Lower lobe of right lung (tissue), 2 donors: ENCODE results near the gene DLK2. TPM values are rescaled to one million over a fixed set of nuclear protein-coding genes. Genes with fewer than 3 reads are reported as not detected.

Experiments
- ATAC-seq, 2 donors: fragments of 200-7000 bp; cut with Tn5 transposase; one replicate each; pipeline ENCODE4 v1.9.1; 2020 to 2022; ENCODE audit warnings: mild to moderate bottlenecking in 2 of 2, moderate library complexity in 2 of 2
- DNase-seq: peaks from one replicate; pipeline ENCODE4 v3.0.0-alpha.2; 2020
- H3K27ac ChIP-seq: fragments of 200-600 bp; one replicate; pipeline ENCODE4 v1.8.0; 2022
- H3K27me3 ChIP-seq: fragments of 200-600 bp; one replicate; pipeline ENCODE4 v1.8.0; 2022; ENCODE audit warnings: low read depth
- H3K36me3 ChIP-seq: fragments of 200-600 bp; one replicate; pipeline ENCODE4 v1.8.0; 2022; ENCODE audit warnings: mild to moderate bottlenecking
- H3K4me1 ChIP-seq: fragments of 200-600 bp; one replicate; pipeline ENCODE4 v1.8.0; 2022
- H3K4me3 ChIP-seq: fragments of 200-600 bp; one replicate; pipeline ENCODE4 v1.8.0; 2022; ENCODE audit warnings: mild to moderate bottlenecking
- H3K9me3 ChIP-seq: fragments of 200-600 bp; one replicate; pipeline ENCODE4 v1.8.0; 2022
- CTCF ChIP-seq: fragments of 200-600 bp; IDR thresholded peaks from one replicate; pipeline ENCODE4 v1.8.0; 2022; ENCODE audit warnings: antibody characterized with exemption, mild to moderate bottlenecking
- intact Hi-C: fragments of 100-400 bp; cut with DNase I; formaldehyde crosslinking; loops from one replicate; pipeline ENCODE4 v1.11.0; 2022
- total RNA-seq: library from RNA; stranded (reverse); fragmentation: NEBNext Ultra II Directional; extraction: Animal tissue kit (Norgen Biotek cat#: 25700); gene quantifications from one replicate; pipeline ENCODE4 v1.2.1, GENCODE V29; 2021
- donor health status: DM: no; HTN: yes; CAD: no; lungs with severe emphysema.

The DLK2 gene
- total RNA-seq, 1 donor from 2014 or later: 0.53 TPM

DNA sequence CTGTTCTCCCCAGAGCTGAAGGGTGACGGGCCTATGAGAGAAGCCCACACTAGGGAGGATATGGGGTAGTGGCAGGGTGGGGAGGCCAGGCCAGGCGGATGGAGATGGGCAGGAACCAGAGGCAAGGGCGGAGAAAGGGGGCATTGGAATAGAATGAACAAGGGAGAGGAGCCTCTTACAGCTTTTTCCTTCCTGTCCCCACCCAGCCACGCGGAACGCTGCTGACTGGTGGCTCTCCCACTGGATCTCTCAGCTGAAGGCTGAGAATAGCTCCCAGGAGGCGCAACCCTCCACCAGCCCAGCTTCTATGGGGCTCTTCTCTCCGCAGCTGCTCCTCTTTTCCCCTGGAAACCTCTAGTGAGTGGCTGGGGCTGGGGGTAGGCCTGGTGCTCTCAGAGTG lies 10.8 kb downstream of the DLK2 start:
- ATAC-seq: no peak
- peaks cover 99% of the 10 kb centered on the region for H3K36me3 ChIP-seq

GRCh38 chr6:43444036-43444435 lies 11.3 kb downstream of the DLK2 start:
- no peak for DNase-seq
- Histone ChIP-seq H3K27me3 (no peaks in the 10 kb centered on the region), H3K27ac (no peak overlapping the region), H3K4me1 (no peaks in the 10 kb centered on the region), H3K4me3 (no peak overlapping the region), H3K9me3 (no peaks in the 10 kb centered on the region), H3K36me3 (peaks cover 99% of the 10 kb centered on the region)
- no peak for TF ChIP-seq CTCF
- ATAC-seq: no peak
- intact Hi-C loops: no loop called here

More for the DNA sequence above, 10.8 kb downstream of the DLK2 start:
- no peak overlapping the region for H3K4me3 ChIP-seq
- no peaks in the 10 kb centered on the region for H3K27me3 ChIP-seq
- no peaks in the 10 kb centered on the region for H3K4me1 ChIP-seq
- intact Hi-C loops: no loop called here
- TF ChIP-seq CTCF: no peak
- H3K27ac ChIP-seq: no peak overlapping the region
- H3K9me3 ChIP-seq: no peaks in the 10 kb centered on the region
- no peak for DNase-seq

GRCh38 chr6:43442935-43443334 lies 12.4 kb downstream of the DLK2 start:
- H3K4me1 ChIP-seq: no peaks in the 10 kb centered on the region
- ATAC-seq (no peak), DNase-seq (no peak)
- no peak overlapping the region for H3K4me3 ChIP-seq
- H3K36me3 ChIP-seq: peaks cover 99% of the 10 kb centered on the region
- no peak overlapping the region for H3K27ac ChIP-seq
- H3K9me3 ChIP-seq: no peaks in the 10 kb centered on the region
- no peak for TF ChIP-seq CTCF
- H3K27me3 ChIP-seq: no peaks in the 10 kb centered on the region
- intact Hi-C loops: no loop called here

- H3K36me3 ChIP-seq: peaks cover 81% of the 10 kb centered on the region
- no peak for DNase-seq
Observed at GRCh38 chr6:43437700-43438099, 17.6 kb downstream of the DLK2 start.

DNA sequence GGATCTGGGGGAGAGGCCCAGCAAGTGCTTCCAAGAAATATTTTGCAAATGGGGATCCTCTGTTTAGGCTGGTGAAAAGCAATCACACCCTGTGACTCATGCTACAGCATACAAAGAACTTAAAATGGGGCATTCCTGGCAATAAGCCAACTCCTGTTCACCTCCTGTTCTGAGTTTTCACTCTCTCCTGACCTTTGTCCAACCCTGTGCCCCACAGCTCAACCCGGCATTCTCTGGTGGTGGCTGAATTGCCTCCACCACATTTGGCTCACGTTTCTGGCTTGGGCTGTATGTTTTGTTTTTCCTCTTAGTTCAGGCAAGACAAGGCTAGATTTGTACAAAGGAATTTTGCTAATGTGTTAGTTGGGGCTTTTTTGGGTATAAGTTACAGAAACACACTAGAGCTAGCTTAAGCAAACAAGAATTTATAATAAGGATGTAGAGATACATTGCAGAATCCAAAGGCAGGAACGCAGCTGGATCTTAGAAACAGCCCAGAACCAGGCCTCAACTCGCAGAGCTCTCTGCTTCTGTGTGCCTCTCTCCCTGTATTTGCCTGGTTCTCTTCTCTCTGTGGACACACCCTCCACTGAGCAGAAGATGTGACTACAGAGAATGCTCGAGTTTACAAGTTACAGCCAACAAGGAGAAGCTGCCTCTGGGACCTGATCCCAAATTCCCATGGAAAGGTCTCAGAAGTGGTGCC lies 18.6 kb downstream of the DLK2 start:
- DNase-seq (no peak), ATAC-seq (peak; percentile 65 to 68)
- no peaks in the 10 kb centered on the region for H3K9me3 ChIP-seq

More at GRCh38 chr6:43437700-43438099, 17.6 kb downstream of the DLK2 start:
- Histone ChIP-seq H3K9me3 (no peaks in the 10 kb centered on the region), H3K27ac (no peak overlapping the region), H3K4me1 (peaks cover 17% of the 10 kb centered on the region), H3K4me3 (no peak overlapping the region), H3K27me3 (no peaks in the 10 kb centered on the region)
- intact Hi-C loops: no loop called here
- no peak for TF ChIP-seq CTCF
- no peak for ATAC-seq

More for the DNA sequence above, 18.6 kb downstream of the DLK2 start:
- Histone ChIP-seq H3K27me3 (no peaks in the 10 kb centered on the region), H3K4me3 (no peak overlapping the region), H3K4me1 (peaks cover 17% of the 10 kb centered on the region), H3K36me3 (peaks cover 81% of the 10 kb centered on the region), H3K27ac (no peak overlapping the region)
- no peak for TF ChIP-seq CTCF
- intact Hi-C loops: no loop called here
